HG03520 (cell line): ENCODE measurements around the gene C2CD3.
A peak's percentile ranks its signal among the peaks of the same experiment; 100 is the strongest.
"Not testable (repeated sequence)": the region's sequence is repeated elsewhere in the genome, so short reads cannot be mapped to it uniquely, and the experiment has no call there.

ENCODE experiments used
- ATAC-seq: cut with Tn5 transposase; IDR thresholded peaks from one replicate; pipeline ENCODE4 v1.9.1; 2021; ENCODE audit warnings: mild to moderate bottlenecking, moderate library complexity; ENCODE audit not compliant: unreplicated experiment

The C2CD3 gene

GRCh38 chr11:74005721-74006517, 164.9 kb downstream of the C2CD3 start:
- no peak for ATAC-seq

GRCh38 chr11:74004759-74005615, 165.8 kb downstream of the C2CD3 start:
- no peak for ATAC-seq

GRCh38 chr11:74004046-74004695, 166.6 kb downstream of the C2CD3 start:
- ATAC-seq, result no peak

GRCh38 chr11:74002832-74003231, 168.0 kb downstream of the C2CD3 start:
- ATAC-seq, result no peak

- ATAC-seq, result no peak
These were observed 168.9 kb downstream of the C2CD3 start for GRCh38 chr11:74001822-74002286.

GRCh38 chr11:74000307-74001133, 170.3 kb downstream of the C2CD3 start:
- no peak for ATAC-seq

- no peak for ATAC-seq
These were observed 171.1 kb downstream of the C2CD3 start for GRCh38 chr11:73999581-74000306.

- no peak for ATAC-seq
These were observed 171.8 kb downstream of the C2CD3 start for GRCh38 chr11:73998846-73999575.

GRCh38 chr11:73997120-73997770, 173.6 kb downstream of the C2CD3 start:
- no peak for ATAC-seq

GRCh38 chr11:73996161-73996747, 174.5 kb downstream of the C2CD3 start:
- ATAC-seq, result no peak

- ATAC-seq, result peak; percentile 53
These were observed 175.1 kb downstream of the C2CD3 start for GRCh38 chr11:73995731-73996130.

GRCh38 chr11:73995247-73995646, 175.6 kb downstream of the C2CD3 start:
- ATAC-seq, result peak; percentile 49

- ATAC-seq, result no peak
These were observed 179.3 kb downstream of the C2CD3 start for GRCh38 chr11:73991471-73992006.

GRCh38 chr11:73990730-73991129, 180.1 kb downstream of the C2CD3 start:
- ATAC-seq, result no peak

GRCh38 chr11:73989156-73989555, 181.6 kb downstream of the C2CD3 start:
- no peak for ATAC-seq

GRCh38 chr11:73988227-73988626, 182.6 kb downstream of the C2CD3 start:
- no peak for ATAC-seq

GRCh38 chr11:73985661-73986060, 185.1 kb downstream of the C2CD3 start:
- not testable (repeated sequence) for ATAC-seq
